Gastrocnemius medialis (tissue), 4 donors: ENCODE measurements around the gene FRMD6. TPM values are rescaled to one million over a fixed set of nuclear protein-coding genes. Genes with fewer than 3 reads are reported as not detected.

Experiments used
- ATAC-seq, 2 donors: fragments of 150-250 bp; one replicate each; pipeline ENCODE4 v1.9.1; 2016
- DNase-seq, 2 donors: peaks; one replicate each; pipeline ENCODE4 v3.0.0-alpha.2; 2019
- H3K27ac ChIP-seq, 4 donors: fragments of 200-600 bp; sonication (generic); 1 replicate in 1 of 4; 2 replicates in 3 of 4; pipeline ENCODE4 v1.5.1; 2016 to 2018; ENCODE audit warnings: mild to moderate bottlenecking in 2 of 4, moderate library complexity in 1 of 4
- H3K27me3 ChIP-seq, 3 donors: fragments of 200-600 bp; sonication (generic) in 2 of 3; 1 replicate in 1 of 3; 2 replicates in 2 of 3; pipeline versions ENCODE4 v1.5.1 to v1.6.0; 2016 to 2019; ENCODE audit warnings: mild to moderate bottlenecking in 1 of 3, moderate library complexity in 1 of 3
- H3K36me3 ChIP-seq, 2 donors: fragments of 200-600 bp; sonication (generic) in 1 of 2; one replicate each; pipeline ENCODE4 v1.5.1; 2017 to 2018
- H3K4me1 ChIP-seq, 2 donors: fragments of 200-600 bp; sonication (generic) in 1 of 2; one replicate each; pipeline ENCODE4 v1.5.1; 2016 to 2017; ENCODE audit warnings: mild to moderate bottlenecking in 2 of 2
- H3K4me3 ChIP-seq, 4 donors: fragments of 200-600 bp; sonication (generic) in 3 of 4; 1 replicate in 1 of 4; 2 replicates in 3 of 4; pipeline ENCODE4 v1.5.1; 2016 to 2019; ENCODE audit warnings: mild to moderate bottlenecking in 2 of 4
- H3K9me3 ChIP-seq, 3 donors: fragments of 200-600 bp; sonication (generic) in 2 of 3; 1 replicate in 1 of 3; 2 replicates in 2 of 3; pipeline ENCODE4 v1.5.1; 2016 to 2019
- POLR2A ChIP-seq, 2 donors: fragments of 450-650 bp; IDR thresholded peaks; one replicate each; pipeline ENCODE4 v1.6.1; 2017; ENCODE audit warnings: antibody characterized with exemption in 2 of 2, mild to moderate bottlenecking in 2 of 2, moderate library complexity in 2 of 2
- in situ Hi-C, 4 donors: fragments of 200-750 bp; cut with MboI; loops; one replicate each; pipeline versions ENCODE4 v1.15.0 to v1.8.0; 2017; ENCODE audit warnings: low sequenced_read_pairs in 4 of 4
- intact Hi-C: fragments of 100-400 bp; cut with DNase I; formaldehyde crosslinking; loops from one replicate; pipeline ENCODE4 v1.15.1; 2023; ENCODE audit warnings: low total_unique reads
- total RNA-seq, 4 donors: library from RNA; depleted of rRNA; stranded (reverse); fragments of >200 nt; gene quantifications; one replicate each; pipeline versions ENCODE4 v1.1.0 to v1.2.3, GENCODE V29; 2016
- TF ChIP-seq, protein P1 (sequence below), 5 experiments: fragments of 450-650 bp in 3 of 5; fragments of 200-600 bp in 2 of 5; sonication (generic) in 2 of 5; IDR thresholded peaks in 4 of 5; conservative IDR thresholded peaks in 1 of 5; 1 replicate in 4 of 5; 2 replicates in 1 of 5; pipeline ENCODE4 v1.5.1; 2016 to 2019; ENCODE audit warnings: antibody characterized with exemption in 5 of 5, mild to moderate bottlenecking in 3 of 5, moderate library complexity in 3 of 5

Gene FRMD6
- total RNA-seq, 4 donors from 2014 or later, result 6.7 to 15.9 (median 13.0) TPM

DNA sequence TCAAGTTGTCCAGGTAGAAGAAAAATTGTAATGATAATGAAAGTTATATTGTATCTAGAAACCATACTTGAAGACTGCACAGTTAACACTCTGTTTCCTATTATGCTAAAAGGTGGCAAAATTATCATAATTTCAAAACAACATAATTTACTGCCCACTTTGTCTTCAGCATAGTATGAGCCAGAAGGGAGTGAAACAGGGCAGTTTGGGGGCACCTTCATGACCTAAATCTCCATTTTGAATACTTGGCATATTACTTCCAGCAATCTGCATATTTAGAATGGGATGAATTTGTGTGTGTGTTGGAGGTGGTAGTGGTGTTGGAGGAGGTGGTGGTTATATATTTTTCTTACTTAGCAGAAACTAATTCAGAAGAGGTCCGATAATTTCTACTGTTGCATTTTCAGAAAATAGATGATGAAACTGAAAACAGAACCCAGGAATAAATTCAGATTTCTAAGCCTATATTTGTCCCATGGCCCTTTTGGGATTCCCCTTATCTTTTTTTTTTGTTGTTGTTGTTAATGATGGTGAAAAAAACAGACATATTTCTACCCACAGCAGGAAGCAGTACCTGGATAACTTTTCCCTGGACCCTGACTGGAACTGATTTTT lies 26.6 kb upstream of the FRMD6 start:
- Histone ChIP-seq H3K9me3 (no peaks in the 10 kb centered on the region), H3K27ac (no peak overlapping the region), H3K4me1 (no peaks in the 10 kb centered on the region), H3K36me3 (no peaks in the 10 kb centered on the region), H3K4me3 (no peak overlapping the region), H3K27me3 (no peaks in the 10 kb centered on the region)
- intact Hi-C loops, result no loop called here
- TF ChIP-seq POLR2A (IDR thresholded peaks at IDR 0.05), result no peak
- TF ChIP-seq, protein P1, sequence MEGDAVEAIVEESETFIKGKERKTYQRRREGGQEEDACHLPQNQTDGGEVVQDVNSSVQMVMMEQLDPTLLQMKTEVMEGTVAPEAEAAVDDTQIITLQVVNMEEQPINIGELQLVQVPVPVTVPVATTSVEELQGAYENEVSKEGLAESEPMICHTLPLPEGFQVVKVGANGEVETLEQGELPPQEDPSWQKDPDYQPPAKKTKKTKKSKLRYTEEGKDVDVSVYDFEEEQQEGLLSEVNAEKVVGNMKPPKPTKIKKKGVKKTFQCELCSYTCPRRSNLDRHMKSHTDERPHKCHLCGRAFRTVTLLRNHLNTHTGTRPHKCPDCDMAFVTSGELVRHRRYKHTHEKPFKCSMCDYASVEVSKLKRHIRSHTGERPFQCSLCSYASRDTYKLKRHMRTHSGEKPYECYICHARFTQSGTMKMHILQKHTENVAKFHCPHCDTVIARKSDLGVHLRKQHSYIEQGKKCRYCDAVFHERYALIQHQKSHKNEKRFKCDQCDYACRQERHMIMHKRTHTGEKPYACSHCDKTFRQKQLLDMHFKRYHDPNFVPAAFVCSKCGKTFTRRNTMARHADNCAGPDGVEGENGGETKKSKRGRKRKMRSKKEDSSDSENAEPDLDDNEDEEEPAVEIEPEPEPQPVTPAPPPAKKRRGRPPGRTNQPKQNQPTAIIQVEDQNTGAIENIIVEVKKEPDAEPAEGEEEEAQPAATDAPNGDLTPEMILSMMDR (IDR thresholded peaks at IDR 0.05 in 4 of 5, conservative IDR thresholded peaks at IDR 0.05 in 1 of 5), result no peak
- in situ Hi-C loops, result no loop called here
- DNase-seq, result no peak
- ATAC-seq, result no peak

GRCh38 chr14:51626185-51626584 lies 25.5 kb upstream of the FRMD6 start:
- Histone ChIP-seq H3K27me3 (no peaks in the 10 kb centered on the region), H3K4me1 (no peaks in the 10 kb centered on the region), H3K27ac (no peak overlapping the region), H3K36me3 (no peaks in the 10 kb centered on the region), H3K4me3 (no peak overlapping the region), H3K9me3 (no peaks in the 10 kb centered on the region)
- in situ Hi-C loops, result no loop called here
- DNase-seq (no peak), ATAC-seq (no peak)
- intact Hi-C loops, result no loop called here
- TF ChIP-seq POLR2A (IDR thresholded peaks at IDR 0.05), result no peak
- TF ChIP-seq, protein P1 (IDR thresholded peaks at IDR 0.05 in 4 of 5, conservative IDR thresholded peaks at IDR 0.05 in 1 of 5), result no peak

DNA sequence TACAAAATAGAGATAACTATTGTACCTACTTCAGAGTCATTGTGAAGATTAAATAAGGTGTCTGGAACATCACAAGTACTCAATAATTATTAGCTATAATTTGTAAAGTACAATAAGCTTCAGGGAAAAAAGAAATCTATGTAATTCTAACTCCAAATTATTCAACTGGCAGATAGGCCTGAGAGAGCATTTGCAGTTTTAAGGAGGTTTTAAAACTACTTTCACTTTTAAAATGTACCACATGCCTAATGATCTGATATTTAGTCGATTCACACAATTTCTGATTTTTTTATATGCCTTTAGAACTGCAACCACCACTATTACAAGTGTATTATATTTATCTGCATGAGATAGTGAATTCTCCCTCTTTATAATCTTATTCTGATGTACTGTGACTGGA lies 24.9 kb upstream of the FRMD6 start:
- H3K4me1 ChIP-seq, result no peaks in the 10 kb centered on the region
- ATAC-seq (no peak), DNase-seq (no peak)
- intact Hi-C loops (no loop called here), in situ Hi-C loops (no loop called here)
- H3K9me3 ChIP-seq, result no peaks in the 10 kb centered on the region
- TF ChIP-seq POLR2A (IDR thresholded peaks at IDR 0.05), result no peak
- TF ChIP-seq, protein P1 (IDR thresholded peaks at IDR 0.05 in 4 of 5, conservative IDR thresholded peaks at IDR 0.05 in 1 of 5), result no peak
- H3K27ac ChIP-seq, result no peak overlapping the region
- H3K27me3 ChIP-seq, result no peaks in the 10 kb centered on the region
- no peaks in the 10 kb centered on the region for H3K36me3 ChIP-seq
- no peak overlapping the region for H3K4me3 ChIP-seq

- no peak for ATAC-seq
- H3K27me3 ChIP-seq, result no peaks in the 10 kb centered on the region
- H3K4me1 ChIP-seq, result no peaks in the 10 kb centered on the region
- TF ChIP-seq POLR2A (IDR thresholded peaks at IDR 0.05), result no peak
- TF ChIP-seq, protein P1 (IDR thresholded peaks at IDR 0.05 in 4 of 5, conservative IDR thresholded peaks at IDR 0.05 in 1 of 5), result no peak
- H3K36me3 ChIP-seq, result no peaks in the 10 kb centered on the region
- no peak overlapping the region for H3K4me3 ChIP-seq
- no peak overlapping the region for H3K27ac ChIP-seq
- in situ Hi-C loops (no loop called here), intact Hi-C loops (no loop called here)
- no peaks in the 10 kb centered on the region for H3K9me3 ChIP-seq
- no peak for DNase-seq
These were observed 24.4 kb upstream of the FRMD6 start for GRCh38 chr14:51627313-51627712.

GRCh38 chr14:51628238-51628637 lies 23.5 kb upstream of the FRMD6 start:
- H3K4me3 ChIP-seq, result no peak overlapping the region
- no peak overlapping the region for H3K27ac ChIP-seq
- no peaks in the 10 kb centered on the region for H3K36me3 ChIP-seq
- no peaks in the 10 kb centered on the region for H3K9me3 ChIP-seq
- no peak for DNase-seq
- no peak for ATAC-seq
- H3K4me1 ChIP-seq, result no peaks in the 10 kb centered on the region
- intact Hi-C loops, result no loop called here
- in situ Hi-C loops, result no loop called here
- no peaks in the 10 kb centered on the region for H3K27me3 ChIP-seq
- no peak for TF ChIP-seq POLR2A (IDR thresholded peaks at IDR 0.05)
- TF ChIP-seq, protein P1 (IDR thresholded peaks at IDR 0.05 in 4 of 5, conservative IDR thresholded peaks at IDR 0.05 in 1 of 5), result no peak
